Parathyroid adenoma (tissue), 2 donors: Measurements from ENCODE around the gene ADD3.

Experiments used
- H2AFZ ChIP-seq: fragments of 300-600 bp; sonication (generic); one replicate; pipeline ENCODE4 v1.7.0; 2017; ENCODE audit warnings: antibody characterized with exemption, mild to moderate bottlenecking
- H3K27ac ChIP-seq: fragments of 300-600 bp; sonication (generic); one replicate; pipeline ENCODE4 v1.7.0; 2017
- H3K27me3 ChIP-seq: fragments of 300-600 bp; sonication (generic); one replicate; pipeline ENCODE4 v1.7.0; 2017; ENCODE audit warnings: low read length; ENCODE audit not compliant: control insufficient read depth, insufficient read depth
- H3K36me3 ChIP-seq: fragments of 300-600 bp; sonication (generic); one replicate; pipeline ENCODE4 v1.7.0; 2017; ENCODE audit warnings: low read length; ENCODE audit not compliant: control insufficient read depth, insufficient read depth
- H3K4me1 ChIP-seq: fragments of 300-600 bp; sonication (generic); one replicate; pipeline ENCODE4 v1.7.0; 2017; ENCODE audit warnings: control low read depth
- H3K4me2 ChIP-seq: fragments of 300-600 bp; sonication (generic); one replicate; pipeline ENCODE4 v1.7.0; 2017; ENCODE audit warnings: low read length
- H3K4me3 ChIP-seq: fragments of 300-600 bp; sonication (generic); one replicate; pipeline ENCODE4 v1.7.0; 2017; ENCODE audit warnings: low read depth, low read length
- H3K79me2 ChIP-seq: fragments of 300-600 bp; sonication (generic); one replicate; pipeline ENCODE4 v1.7.0; 2017; ENCODE audit warnings: control low read depth
- H3K9ac ChIP-seq: fragments of 300-600 bp; sonication (generic); one replicate; pipeline ENCODE4 v1.7.0; 2017; ENCODE audit warnings: mild to moderate bottlenecking
- H3K9me3 ChIP-seq: fragments of 300-600 bp; sonication (generic); one replicate; pipeline ENCODE4 v1.7.0; 2017; ENCODE audit warnings: low read length; ENCODE audit not compliant: control insufficient read depth
- TF ChIP-seq, protein P1 (sequence below): fragments of 300-600 bp; sonication (generic); IDR thresholded peaks from one replicate; pipeline ENCODE4 v1.7.0; 2017; ENCODE audit warnings: antibody characterized with exemption, mild to moderate bottlenecking
- donor health status: primary hyperparathyroidism.

Gene ADD3

DNA sequence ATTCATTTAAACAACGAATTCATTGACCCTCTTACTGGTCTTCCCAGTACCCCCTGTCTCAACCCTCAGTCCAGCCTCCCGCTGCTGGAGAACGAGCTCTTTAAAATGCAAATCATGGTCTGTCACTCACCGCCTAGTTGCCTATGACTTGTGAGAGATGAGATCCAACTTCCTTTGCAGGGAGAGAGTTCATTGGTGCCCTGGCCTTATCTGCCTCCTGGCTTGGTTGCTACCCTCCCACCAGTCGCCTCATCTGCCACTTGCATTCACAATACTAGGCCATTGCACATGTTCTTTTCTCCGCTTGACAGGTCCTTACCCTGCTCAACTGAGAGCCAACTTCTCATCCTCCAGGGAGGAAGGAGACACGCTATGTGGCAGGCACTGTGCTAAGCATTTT is 145.6 kb downstream of the ADD3 start:
- no peak overlapping the region for H3K4me3 ChIP-seq
- H3K4me1 ChIP-seq = no peaks in the 10 kb centered on the region

DNA sequence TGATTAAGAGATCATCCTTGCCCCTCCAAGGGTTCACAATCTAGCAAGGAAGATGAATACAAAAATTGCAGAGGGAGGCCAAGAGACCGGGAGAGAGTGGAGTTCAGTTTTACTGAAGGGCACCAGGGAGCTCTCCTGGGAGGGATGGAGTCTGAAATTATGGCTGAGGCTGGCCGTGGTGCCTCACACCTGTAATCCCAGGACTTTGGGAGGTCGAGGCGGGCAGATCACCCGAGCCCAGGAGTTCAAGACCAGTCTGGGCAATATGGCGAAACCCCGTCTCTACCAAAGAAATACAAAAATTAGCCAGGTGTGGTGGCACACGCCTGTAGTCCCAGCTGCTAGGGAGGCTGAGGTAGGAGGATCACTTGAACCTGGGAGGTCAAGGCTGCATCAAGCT is 148.3 kb downstream of the ADD3 start:
- no peak overlapping the region for H2AFZ ChIP-seq
- no peak overlapping the region for H3K4me3 ChIP-seq
- H3K36me3 ChIP-seq = no peaks in the 10 kb centered on the region
- H3K9ac ChIP-seq = no peak overlapping the region
- no peak overlapping the region for H3K4me2 ChIP-seq
- no peak overlapping the region for H3K27ac ChIP-seq
- no peaks in the 10 kb centered on the region for H3K9me3 ChIP-seq
- H3K4me1 ChIP-seq = no peaks in the 10 kb centered on the region
- H3K79me2 ChIP-seq = no peaks in the 10 kb centered on the region
- no peaks in the 10 kb centered on the region for H3K27me3 ChIP-seq
- TF ChIP-seq, protein P1, sequence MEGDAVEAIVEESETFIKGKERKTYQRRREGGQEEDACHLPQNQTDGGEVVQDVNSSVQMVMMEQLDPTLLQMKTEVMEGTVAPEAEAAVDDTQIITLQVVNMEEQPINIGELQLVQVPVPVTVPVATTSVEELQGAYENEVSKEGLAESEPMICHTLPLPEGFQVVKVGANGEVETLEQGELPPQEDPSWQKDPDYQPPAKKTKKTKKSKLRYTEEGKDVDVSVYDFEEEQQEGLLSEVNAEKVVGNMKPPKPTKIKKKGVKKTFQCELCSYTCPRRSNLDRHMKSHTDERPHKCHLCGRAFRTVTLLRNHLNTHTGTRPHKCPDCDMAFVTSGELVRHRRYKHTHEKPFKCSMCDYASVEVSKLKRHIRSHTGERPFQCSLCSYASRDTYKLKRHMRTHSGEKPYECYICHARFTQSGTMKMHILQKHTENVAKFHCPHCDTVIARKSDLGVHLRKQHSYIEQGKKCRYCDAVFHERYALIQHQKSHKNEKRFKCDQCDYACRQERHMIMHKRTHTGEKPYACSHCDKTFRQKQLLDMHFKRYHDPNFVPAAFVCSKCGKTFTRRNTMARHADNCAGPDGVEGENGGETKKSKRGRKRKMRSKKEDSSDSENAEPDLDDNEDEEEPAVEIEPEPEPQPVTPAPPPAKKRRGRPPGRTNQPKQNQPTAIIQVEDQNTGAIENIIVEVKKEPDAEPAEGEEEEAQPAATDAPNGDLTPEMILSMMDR = no peak

More for the DNA sequence above, 145.6 kb downstream of the ADD3 start:
- Histone ChIP-seq H3K4me2 (no peak overlapping the region), H3K27ac (no peak overlapping the region), H3K9ac (no peak overlapping the region), H3K27me3 (no peaks in the 10 kb centered on the region), H3K9me3 (no peaks in the 10 kb centered on the region), H2AFZ (no peak overlapping the region), H3K79me2 (no peaks in the 10 kb centered on the region), H3K36me3 (no peaks in the 10 kb centered on the region)
- TF ChIP-seq, protein P1 = no peak

DNA sequence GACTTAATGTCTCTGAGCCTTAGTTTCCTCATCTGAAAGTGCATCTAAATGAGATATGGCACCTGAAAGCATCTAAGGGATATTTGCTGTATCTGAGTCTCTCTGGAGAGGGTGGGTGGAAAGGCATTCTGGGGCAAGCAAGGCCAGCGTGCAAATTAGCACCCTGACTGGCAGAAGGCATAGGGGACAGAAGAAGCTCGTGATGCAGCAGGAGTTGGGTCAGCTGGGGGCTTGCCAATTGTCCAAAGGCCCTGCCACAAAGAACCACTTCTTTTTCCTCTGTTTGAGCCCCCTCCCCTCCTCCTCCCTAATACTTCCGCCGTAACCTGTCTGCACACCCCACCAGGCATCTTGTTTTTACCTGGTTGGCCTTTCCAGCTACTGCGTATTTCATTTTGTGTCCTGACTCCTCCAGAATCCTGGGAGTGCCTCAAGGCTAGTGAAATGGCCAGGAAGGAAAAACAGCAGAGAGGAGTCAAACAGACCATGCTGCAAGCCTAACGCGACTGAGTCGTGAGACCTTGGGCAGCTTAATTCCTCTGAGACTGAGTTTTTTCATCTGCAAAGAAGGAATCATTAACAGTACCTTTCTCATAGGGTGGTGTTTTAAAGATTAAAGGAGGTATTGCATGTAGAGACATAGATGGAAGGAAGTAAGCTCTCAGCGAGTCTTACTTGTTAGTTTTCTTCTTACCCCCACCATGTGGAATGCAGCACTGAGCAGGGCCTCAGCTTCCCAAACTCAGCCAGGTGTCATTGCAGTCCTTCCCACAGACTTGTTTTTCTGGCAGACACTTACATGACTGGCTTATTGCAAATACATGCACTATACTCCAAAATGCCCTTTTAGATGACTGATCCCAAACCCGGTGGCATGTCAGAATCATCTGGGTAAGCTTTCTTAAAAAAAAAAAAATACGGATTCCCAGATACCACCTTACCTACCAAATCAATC is 150.5 kb downstream of the ADD3 start:
- H3K4me3 ChIP-seq = no peak overlapping the region
- H3K27ac ChIP-seq = no peak overlapping the region
- H3K36me3 ChIP-seq = no peaks in the 10 kb centered on the region
- H3K9me3 ChIP-seq = no peaks in the 10 kb centered on the region
- no peak overlapping the region for H3K4me2 ChIP-seq
- no peaks in the 10 kb centered on the region for H3K27me3 ChIP-seq
- H3K4me1 ChIP-seq = no peaks in the 10 kb centered on the region
- no peak overlapping the region for H2AFZ ChIP-seq
- H3K9ac ChIP-seq = no peak overlapping the region
- TF ChIP-seq, protein P1 = no peak
- no peaks in the 10 kb centered on the region for H3K79me2 ChIP-seq

DNA sequence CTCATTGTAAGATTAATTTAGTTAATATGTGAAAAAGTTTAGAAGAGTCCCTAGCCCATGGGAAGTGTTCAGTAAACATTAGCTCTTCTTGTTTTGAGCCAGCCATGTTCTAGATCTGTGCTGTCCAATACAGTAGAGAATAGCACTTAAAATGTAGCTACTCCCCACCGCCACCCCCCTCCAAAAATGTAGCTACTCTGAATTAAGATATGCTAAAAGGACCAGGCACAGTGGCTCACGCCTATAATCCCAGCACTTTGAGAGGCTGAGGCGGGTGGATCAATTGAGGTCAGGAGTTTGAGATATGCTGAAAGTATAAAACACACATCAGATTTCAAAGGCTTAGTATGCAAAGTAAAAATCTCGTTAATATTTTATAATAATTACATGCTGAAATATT is 152.3 kb downstream of the ADD3 start:
- H3K9ac ChIP-seq = no peak overlapping the region
- no peaks in the 10 kb centered on the region for H3K27me3 ChIP-seq
- H3K27ac ChIP-seq = no peak overlapping the region
- no peak overlapping the region for H3K4me3 ChIP-seq
- no peaks in the 10 kb centered on the region for H3K79me2 ChIP-seq
- H2AFZ ChIP-seq = no peak overlapping the region
- no peaks in the 10 kb centered on the region for H3K36me3 ChIP-seq
- TF ChIP-seq, protein P1 = no peak
- H3K4me2 ChIP-seq = no peak overlapping the region
- no peaks in the 10 kb centered on the region for H3K4me1 ChIP-seq
- H3K9me3 ChIP-seq = no peaks in the 10 kb centered on the region

DNA sequence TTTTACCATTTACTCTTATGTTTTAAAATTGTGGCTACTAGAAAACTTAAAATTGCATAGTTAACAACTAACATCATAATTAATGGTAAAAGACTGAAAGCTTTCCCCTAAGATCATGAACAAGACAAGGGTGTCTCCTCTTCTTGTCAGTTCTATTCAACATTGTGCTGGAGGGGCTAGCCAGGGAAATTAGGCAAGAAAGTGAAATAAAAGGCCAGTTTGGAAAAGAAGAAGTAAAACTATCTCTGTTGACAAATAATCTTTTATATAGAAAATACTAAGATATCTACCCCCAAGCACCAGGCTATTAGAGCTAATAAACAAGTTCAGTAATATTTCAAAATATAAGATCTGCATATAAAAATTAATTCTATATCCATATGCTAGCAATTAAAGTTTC is 152.7 kb downstream of the ADD3 start:
- Histone ChIP-seq H3K4me3 (no peak overlapping the region), H2AFZ (no peak overlapping the region), H3K27ac (no peak overlapping the region), H3K4me1 (no peaks in the 10 kb centered on the region), H3K36me3 (no peaks in the 10 kb centered on the region), H3K9ac (no peak overlapping the region), H3K79me2 (no peaks in the 10 kb centered on the region), H3K9me3 (no peaks in the 10 kb centered on the region), H3K4me2 (no peak overlapping the region), H3K27me3 (no peaks in the 10 kb centered on the region)
- TF ChIP-seq, protein P1 = no peak
